Cardiac fibroblast (primary cell): ENCODE results near the gene USP22.

Experiments used
- DNase-seq, 2 donors: peaks; one replicate each; pipeline versions ENCODE4 v3.0.0 to v3.0.0-alpha.2; 2010; ENCODE audit warnings: low read depth in 2 of 2
- H3K4me3 ChIP-seq, 2 donors: replicated peaks in 1 of 2; 1 replicate in 1 of 2; 2 replicates in 1 of 2; pipeline ENCODE4 v1.5.1; 2011; ENCODE audit warnings: low read depth in 2 of 2, low read length in 2 of 2, mild to moderate bottlenecking in 2 of 2, moderate library complexity in 1 of 2
- TF ChIP-seq, protein P1 (sequence below): IDR thresholded peaks from one replicate; pipeline ENCODE4 v1.5.1; 2011; ENCODE audit warnings: low read depth, mild to moderate bottlenecking, low read length, inconsistent platforms

USP22 gene

DNA sequence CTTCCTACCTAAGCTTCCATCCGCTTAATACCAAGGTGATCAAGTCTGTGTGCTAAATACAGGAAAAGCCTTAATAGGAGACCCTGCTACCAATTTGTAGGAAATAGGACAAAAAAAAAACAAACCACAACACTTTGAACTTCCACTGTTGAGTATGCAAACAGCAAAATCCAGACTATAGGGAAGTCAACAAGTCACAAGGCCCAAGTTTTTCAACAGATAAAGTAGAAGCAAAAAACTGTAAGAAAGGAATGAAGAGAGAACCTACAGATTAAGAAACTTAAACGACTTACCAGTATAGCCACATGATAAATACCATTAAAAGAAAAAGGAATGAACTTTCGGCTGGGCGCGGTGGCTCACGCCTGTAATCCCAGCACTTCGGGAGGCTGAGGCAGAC, 7.4 kb downstream of the USP22 start:
- no peak for DNase-seq
- no peak overlapping the region for H3K4me3 ChIP-seq
- TF ChIP-seq, protein P1, sequence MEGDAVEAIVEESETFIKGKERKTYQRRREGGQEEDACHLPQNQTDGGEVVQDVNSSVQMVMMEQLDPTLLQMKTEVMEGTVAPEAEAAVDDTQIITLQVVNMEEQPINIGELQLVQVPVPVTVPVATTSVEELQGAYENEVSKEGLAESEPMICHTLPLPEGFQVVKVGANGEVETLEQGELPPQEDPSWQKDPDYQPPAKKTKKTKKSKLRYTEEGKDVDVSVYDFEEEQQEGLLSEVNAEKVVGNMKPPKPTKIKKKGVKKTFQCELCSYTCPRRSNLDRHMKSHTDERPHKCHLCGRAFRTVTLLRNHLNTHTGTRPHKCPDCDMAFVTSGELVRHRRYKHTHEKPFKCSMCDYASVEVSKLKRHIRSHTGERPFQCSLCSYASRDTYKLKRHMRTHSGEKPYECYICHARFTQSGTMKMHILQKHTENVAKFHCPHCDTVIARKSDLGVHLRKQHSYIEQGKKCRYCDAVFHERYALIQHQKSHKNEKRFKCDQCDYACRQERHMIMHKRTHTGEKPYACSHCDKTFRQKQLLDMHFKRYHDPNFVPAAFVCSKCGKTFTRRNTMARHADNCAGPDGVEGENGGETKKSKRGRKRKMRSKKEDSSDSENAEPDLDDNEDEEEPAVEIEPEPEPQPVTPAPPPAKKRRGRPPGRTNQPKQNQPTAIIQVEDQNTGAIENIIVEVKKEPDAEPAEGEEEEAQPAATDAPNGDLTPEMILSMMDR = no peak

DNA sequence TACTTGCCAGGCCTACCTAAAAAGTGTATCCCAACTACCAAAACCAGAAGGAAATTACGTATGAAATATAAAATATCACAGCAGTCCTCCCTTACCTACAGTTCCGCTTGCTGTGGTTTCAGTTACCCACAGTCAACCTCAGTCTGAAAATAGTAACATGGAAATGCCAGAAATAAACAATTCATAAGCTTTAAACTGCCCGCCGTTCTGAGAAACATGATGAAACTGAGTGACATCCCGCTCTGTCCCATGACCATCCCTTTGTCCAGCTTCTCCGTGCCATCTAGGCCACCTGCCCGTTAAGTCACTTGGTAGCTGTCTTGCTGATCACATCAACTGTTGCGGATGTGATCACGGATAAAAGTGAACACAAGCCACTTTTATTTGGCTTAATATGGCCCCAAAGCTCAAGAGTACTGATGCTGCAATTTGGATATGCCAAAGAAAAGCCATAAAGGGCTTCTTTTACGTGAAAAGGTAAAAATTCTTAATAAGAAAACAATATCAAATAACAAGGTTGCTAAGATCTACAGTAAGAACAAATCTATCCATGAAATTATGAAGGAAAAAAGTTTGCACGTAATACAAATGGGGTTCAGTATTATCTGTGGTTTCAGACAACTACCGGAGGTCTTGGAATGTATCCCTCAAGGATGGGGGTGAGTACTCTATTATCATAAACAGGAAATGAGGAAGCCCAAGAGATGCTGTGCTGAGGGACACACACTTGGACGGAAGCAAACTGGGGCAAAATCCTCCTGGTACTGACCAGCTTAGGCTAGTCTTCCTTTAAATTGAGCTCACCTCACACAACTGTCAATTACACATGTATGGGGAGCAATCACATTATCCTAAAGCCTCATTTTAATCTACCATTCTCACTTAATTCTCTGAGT, 8.2 kb downstream of the USP22 start:
- DNase-seq = peak; percentile 36 to 46
- H3K4me3 ChIP-seq = no peak overlapping the region
- TF ChIP-seq, protein P1 = no peak

DNA sequence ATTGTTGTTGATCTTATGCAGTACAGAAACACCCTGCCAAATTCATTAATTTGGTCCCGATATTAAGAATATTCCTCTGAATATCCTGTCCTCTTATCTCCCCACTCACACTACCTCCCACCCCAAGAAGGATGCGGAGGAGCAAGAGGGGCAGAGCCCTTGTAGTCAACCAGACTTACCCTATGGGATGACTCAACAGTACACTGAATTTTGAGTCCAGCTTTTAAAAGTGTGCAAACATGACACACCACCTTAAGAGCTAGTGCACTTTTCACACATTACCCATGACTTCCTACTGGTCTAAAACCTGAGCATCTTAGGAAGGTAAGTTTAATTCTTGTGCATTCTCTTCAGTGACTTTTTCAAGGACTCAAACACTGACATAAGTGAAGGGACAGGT, 9.5 kb downstream of the USP22 start:
- peak in 1 of 2 donors; percentile 66 for DNase-seq
- TF ChIP-seq, protein P1 = no peak
- no peak overlapping the region for H3K4me3 ChIP-seq

DNA sequence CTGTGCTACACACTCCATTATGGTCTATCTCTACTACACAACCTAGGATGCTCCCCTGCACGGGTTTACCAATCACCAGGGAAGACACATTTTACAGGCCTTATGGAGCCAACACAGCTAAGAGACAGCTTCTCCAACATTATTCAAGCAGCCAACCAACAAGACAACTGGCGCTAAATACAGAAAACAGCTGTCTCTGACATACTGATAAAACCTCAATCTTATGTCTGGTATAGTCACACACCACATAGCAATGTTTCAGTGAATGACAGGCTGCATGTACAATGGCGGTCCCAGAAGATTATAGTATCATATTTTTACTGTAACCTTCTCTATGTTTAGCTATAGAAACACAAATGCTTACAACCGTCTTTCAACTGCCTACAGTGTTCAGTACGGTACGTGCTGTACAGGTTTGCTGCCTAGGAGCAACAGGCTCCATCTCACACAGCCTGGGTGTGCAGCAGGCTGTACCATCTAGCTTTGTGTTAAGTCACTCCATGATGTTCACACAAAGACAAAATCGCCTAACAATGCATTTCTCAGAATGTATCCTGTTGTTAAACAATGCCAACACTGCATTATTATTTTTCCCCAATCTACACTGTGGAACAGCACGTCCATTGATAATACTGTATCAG, 10.9 kb downstream of the USP22 start:
- TF ChIP-seq, protein P1 = no peak
- DNase-seq = no peak
- H3K4me3 ChIP-seq = no peak overlapping the region

DNA sequence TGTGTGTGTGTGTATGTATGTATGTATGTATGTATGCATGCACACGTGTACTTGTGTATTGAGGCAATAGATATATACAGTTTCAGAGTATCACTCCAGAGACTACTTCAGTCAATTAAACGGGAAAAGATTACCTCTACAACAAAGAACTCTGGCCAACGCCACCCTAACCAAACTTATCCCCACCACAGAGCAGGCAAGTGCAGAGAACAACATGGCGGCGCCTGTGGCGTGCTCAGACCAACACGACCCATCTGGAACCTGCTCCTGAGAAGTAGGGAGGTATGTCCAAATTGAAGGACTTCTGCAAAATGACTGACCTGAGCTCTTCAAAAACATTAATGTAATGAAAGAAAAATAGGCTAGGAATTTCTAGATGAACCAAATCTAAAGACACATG, 12.4 kb downstream of the USP22 start:
- no peak overlapping the region for H3K4me3 ChIP-seq
- TF ChIP-seq, protein P1 = no peak

DNA sequence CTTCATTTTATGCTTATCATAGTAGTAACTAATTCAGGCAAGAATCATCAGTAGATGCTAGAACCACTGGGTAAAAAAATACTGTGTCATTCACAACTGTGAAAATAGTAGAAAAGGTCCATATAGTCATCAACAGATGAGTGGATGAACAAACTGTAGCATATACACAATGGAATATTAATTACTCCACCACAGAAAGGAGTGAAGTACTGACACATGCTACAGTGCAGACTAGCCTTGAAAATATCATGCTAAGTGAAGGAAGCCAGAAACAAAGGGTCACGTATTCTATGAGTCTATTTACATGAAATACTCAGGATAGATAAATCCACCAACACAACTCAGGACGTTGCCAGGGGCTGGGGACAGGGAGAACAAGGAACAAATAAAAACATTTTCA, 13.3 kb downstream of the USP22 start:
- no peak overlapping the region for H3K4me3 ChIP-seq
- TF ChIP-seq, protein P1 = no peak
- DNase-seq = no peak

More for the DNA sequence above, 12.4 kb downstream of the USP22 start:
- DNase-seq = no peak
